ENCODE data around the gene XAB2. TPM values are rescaled to one million over a fixed set of nuclear protein-coding genes. Genes with fewer than 3 reads are reported as not detected.
"Not testable (repeated sequence)": the region's sequence is repeated elsewhere in the genome, so short reads cannot be mapped to it uniquely, and the experiment has no call there.

Gene XAB2
- total RNA-seq, 1 donor from 2014 or later: 43.0 TPM

- Mint-ChIP-seq H3K4me1 (ENCODE audit: low read depth) (no peaks in the 10 kb centered on the region), H3K27ac (no peak overlapping the region), H3K27me3 (ENCODE audit: low read depth) (peaks cover 15% of the 10 kb centered on the region), H3K4me3 (ENCODE audit: low read depth) (no peak overlapping the region), H3K36me3 (ENCODE audit: low read depth) (no peaks in the 10 kb centered on the region), H3K9me3 (no peaks in the 10 kb centered on the region)
- intact Hi-C loops (cut with micrococcal nuclease): no loop called here
- no peak for DNase-seq (ENCODE audit: low spot score)
Observed at GRCh38 chr19:7590256-7590655, 39.1 kb downstream of the XAB2 start.

DNA sequence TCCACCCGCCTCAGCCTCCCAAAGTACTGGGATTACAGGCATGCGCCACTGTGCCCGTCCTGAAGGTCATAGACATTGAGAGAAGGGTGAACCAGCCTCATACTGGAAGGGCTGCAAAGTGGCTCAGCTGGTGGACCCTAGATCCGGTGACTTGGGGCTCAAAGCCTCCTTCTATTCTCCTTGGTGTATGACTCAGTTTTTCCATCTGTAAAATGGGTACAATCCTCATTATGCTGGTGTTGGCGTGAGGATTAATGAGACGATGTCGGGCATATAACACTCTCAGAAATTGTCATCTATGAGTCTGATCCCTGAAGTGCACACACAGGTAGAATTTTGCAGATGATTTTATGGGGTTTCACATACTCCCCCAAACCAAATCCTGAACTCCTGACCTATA is 39.5 kb downstream of the XAB2 start:
- intact Hi-C loops (cut with micrococcal nuclease): no loop called here
- Mint-ChIP-seq H3K9me3 (no peaks in the 10 kb centered on the region), H3K36me3 (ENCODE audit: low read depth) (no peaks in the 10 kb centered on the region), H3K27me3 (ENCODE audit: low read depth) (peaks cover 12% of the 10 kb centered on the region), H3K27ac (no peak overlapping the region), H3K4me1 (ENCODE audit: low read depth) (no peaks in the 10 kb centered on the region), H3K4me3 (ENCODE audit: low read depth) (no peak overlapping the region)
- DNase-seq (ENCODE audit: low spot score): no peak

DNA sequence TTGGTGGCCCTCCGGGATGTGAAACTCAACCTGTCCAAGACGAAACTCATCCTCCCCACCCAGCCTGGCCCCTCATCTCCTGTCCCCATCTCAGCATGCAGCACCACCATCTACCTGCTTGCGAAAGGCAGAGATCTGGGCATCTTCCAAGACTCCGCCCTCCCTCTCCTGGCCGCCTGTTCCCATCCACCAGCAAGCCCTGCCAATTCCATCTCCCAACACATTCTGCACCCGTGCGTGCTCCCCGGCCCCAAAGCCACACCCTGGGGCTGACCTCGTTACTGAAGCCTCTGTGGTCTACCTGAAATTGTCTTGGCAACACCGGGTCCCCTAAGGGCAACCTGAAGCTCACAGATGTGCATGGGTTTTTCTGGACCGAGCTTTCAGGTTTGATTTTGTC is 46.9 kb downstream of the XAB2 start:
- H3K4me1 Mint-ChIP-seq (ENCODE audit: low read depth): no peaks in the 10 kb centered on the region
- peaks cover 3% of the 10 kb centered on the region for H3K27me3 Mint-ChIP-seq (ENCODE audit: low read depth)
- no peak overlapping the region for H3K27ac Mint-ChIP-seq
- intact Hi-C loops (cut with micrococcal nuclease): no loop called here
- H3K9me3 Mint-ChIP-seq: no peaks in the 10 kb centered on the region
- no peak for DNase-seq (ENCODE audit: low spot score)
- H3K4me3 Mint-ChIP-seq (ENCODE audit: low read depth): no peak overlapping the region
- no peaks in the 10 kb centered on the region for H3K36me3 Mint-ChIP-seq (ENCODE audit: low read depth)

DNA sequence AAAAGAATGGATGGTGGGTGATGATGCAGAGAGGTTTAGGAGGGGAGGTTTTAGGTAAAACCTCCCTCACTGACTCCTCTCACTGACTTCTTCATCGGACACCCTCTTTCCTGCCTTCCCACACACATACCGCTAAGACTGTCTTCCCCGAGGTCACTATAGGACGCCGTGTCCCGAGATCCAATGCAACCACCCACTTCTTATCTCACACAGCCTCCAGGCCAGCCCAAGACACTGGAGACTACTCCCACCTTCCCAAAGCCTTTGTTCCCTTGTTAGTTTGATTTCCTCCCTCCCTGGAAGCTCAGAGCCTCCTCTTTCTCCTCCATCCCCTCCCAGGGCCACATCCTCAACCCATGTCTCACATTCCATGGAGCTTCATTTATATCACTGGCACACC is 50.2 kb downstream of the XAB2 start:
- Mint-ChIP-seq H3K9me3 (no peaks in the 10 kb centered on the region), H3K27ac (no peak overlapping the region), H3K36me3 (ENCODE audit: low read depth) (no peaks in the 10 kb centered on the region), H3K27me3 (ENCODE audit: low read depth) (peaks cover 3% of the 10 kb centered on the region), H3K4me3 (ENCODE audit: low read depth) (no peak overlapping the region), H3K4me1 (ENCODE audit: low read depth) (no peaks in the 10 kb centered on the region)
- no peak for DNase-seq (ENCODE audit: low spot score)
- intact Hi-C loops (cut with micrococcal nuclease): no loop called here

DNA sequence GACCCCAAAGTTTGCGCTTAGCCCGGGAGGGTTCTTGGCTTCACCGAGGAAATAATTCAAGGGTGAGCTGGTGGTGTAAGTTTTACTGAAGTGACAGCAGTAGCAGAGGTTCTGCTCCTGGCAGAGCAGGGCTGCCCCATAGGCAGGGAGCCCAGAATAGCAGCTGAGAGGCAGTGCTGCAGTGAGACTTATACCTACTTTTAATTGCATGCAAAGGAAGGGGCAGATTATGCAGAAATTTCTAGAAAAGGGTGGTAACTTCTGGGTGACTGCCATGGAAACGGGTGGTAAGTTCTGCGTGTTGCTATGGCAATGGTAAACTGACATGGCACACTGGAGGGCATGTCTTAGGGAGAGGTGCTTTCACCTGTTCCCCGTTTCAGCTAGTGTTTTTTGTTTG is 51.2 kb downstream of the XAB2 start:
- Mint-ChIP-seq H3K4me3 (ENCODE audit: low read depth) (no peak overlapping the region), H3K36me3 (ENCODE audit: low read depth) (no peaks in the 10 kb centered on the region), H3K9me3 (no peaks in the 10 kb centered on the region), H3K4me1 (ENCODE audit: low read depth) (no peaks in the 10 kb centered on the region), H3K27me3 (ENCODE audit: low read depth) (peaks cover 3% of the 10 kb centered on the region), H3K27ac (no peak overlapping the region)
- DNase-seq (ENCODE audit: low spot score): no peak
- intact Hi-C loops (cut with micrococcal nuclease): no loop called here

GRCh38 chr19:7577422-7577821 is 51.9 kb downstream of the XAB2 start:
- H3K4me3 Mint-ChIP-seq (ENCODE audit: low read depth); H3K9me3 Mint-ChIP-seq; H3K27ac Mint-ChIP-seq; H3K36me3 Mint-ChIP-seq (ENCODE audit: low read depth); intact Hi-C loops (cut with micrococcal nuclease); DNase-seq (ENCODE audit: low spot score); H3K27me3 Mint-ChIP-seq (ENCODE audit: low read depth); H3K4me1 Mint-ChIP-seq (ENCODE audit: low read depth): not testable (repeated sequence)

- intact Hi-C loops (cut with micrococcal nuclease): no loop called here
- H3K27ac Mint-ChIP-seq: no peak overlapping the region
- no peaks in the 10 kb centered on the region for H3K36me3 Mint-ChIP-seq (ENCODE audit: low read depth)
- H3K27me3 Mint-ChIP-seq (ENCODE audit: low read depth): peaks cover 3% of the 10 kb centered on the region
- no peak for DNase-seq (ENCODE audit: low spot score)
- H3K9me3 Mint-ChIP-seq: no peaks in the 10 kb centered on the region
- no peak overlapping the region for H3K4me3 Mint-ChIP-seq (ENCODE audit: low read depth)
- no peaks in the 10 kb centered on the region for H3K4me1 Mint-ChIP-seq (ENCODE audit: low read depth)
Observed at GRCh38 chr19:7575434-7576040, 53.8 kb downstream of the XAB2 start.

DNA sequence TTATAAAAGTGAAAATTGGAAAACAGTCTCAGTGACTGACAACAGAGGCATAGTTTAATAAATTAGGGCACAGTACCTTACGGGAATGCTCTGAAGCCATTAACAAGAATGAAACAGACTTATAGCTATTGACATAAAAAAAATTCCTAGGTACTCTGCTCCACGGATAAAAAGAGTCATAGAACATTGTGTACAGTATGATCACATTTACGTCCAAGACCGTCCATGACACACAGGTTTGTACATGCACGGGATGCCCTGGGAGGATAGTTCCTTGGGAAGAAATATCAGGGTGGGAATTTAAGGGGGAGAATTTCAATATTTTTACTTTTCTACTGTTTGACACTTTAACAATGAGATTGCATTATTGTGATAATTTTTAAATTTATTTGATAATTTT is 58.6 kb downstream of the XAB2 start:
- intact Hi-C loops (cut with micrococcal nuclease): no loop called here
- Mint-ChIP-seq H3K4me3 (ENCODE audit: low read depth) (no peak overlapping the region), H3K27ac (no peak overlapping the region), H3K27me3 (ENCODE audit: low read depth) (no peaks in the 10 kb centered on the region), H3K9me3 (no peaks in the 10 kb centered on the region), H3K4me1 (ENCODE audit: low read depth) (no peaks in the 10 kb centered on the region), H3K36me3 (ENCODE audit: low read depth) (no peaks in the 10 kb centered on the region)
- no peak for DNase-seq (ENCODE audit: low spot score)

Other genes starting within 250 kb of the XAB2 start
- gene PEX11G, start 140.5 kb downstream of the XAB2 start, total RNA-seq: 1.3 and 2.5 TPM in 2 replicates
- gene ZNF358, start 113.4 kb downstream of the XAB2 start, total RNA-seq: 5.3 and 7.9 TPM in 2 replicates
- gene MCOLN1, start 106.9 kb downstream of the XAB2 start, total RNA-seq: 10.3 and 11.2 TPM in 2 replicates
- 145 and 147 TPM in 2 replicates for gene PNPLA6, start 93.8 kb downstream of the XAB2 start, total RNA-seq
- gene CAMSAP3, start 33.7 kb downstream of the XAB2 start, total RNA-seq: 0.23 and 0.55 TPM in 2 replicates
- 95.7 and 113 TPM in 2 replicates for gene PET100, start 248 bp upstream of the XAB2 start, total RNA-seq
- gene PCP2, start 4.2 kb upstream of the XAB2 start, total RNA-seq: 1.2 and 1.6 TPM in 2 replicates
- 96.3 and 104 TPM in 2 replicates for gene STXBP2, start 7.6 kb upstream of the XAB2 start, total RNA-seq
- not detected in 2 replicates for gene RETN, start 39.5 kb upstream of the XAB2 start, total RNA-seq
- gene MCEMP1, start 47.5 kb upstream of the XAB2 start, total RNA-seq: not detected in 2 replicates
- 88.9 and 92.4 TPM in 2 replicates for gene TRAPPC5, start 51.3 kb upstream of the XAB2 start, total RNA-seq
- gene FCER2, start 72.6 kb upstream of the XAB2 start, total RNA-seq: 0.46 and 0.99 TPM in 2 replicates
- not detected in 2 replicates for gene CLEC4G, start 102.6 kb upstream of the XAB2 start, total RNA-seq
- gene CD209, start 118.0 kb upstream of the XAB2 start, total RNA-seq: not detected in 2 replicates
- gene CLEC4M, start 133.7 kb upstream of the XAB2 start, total RNA-seq: not detected in 2 replicates
- 3.8 and 4.5 TPM in 2 replicates for gene EVI5L, start 200.7 kb upstream of the XAB2 start, total RNA-seq
- gene PRR36, start 244.8 kb upstream of the XAB2 start, total RNA-seq: 0.05 TPM in 1 of 2 replicates, not detected in the other